A673 (cell line): ENCODE measurements around the gene TXNRD2. TPM values are rescaled to one million over a fixed set of nuclear protein-coding genes. Genes with fewer than 3 reads are reported as not detected.

ENCODE experiments used
- BruUV-seq: library from RNA; stranded (reverse); fragments of 400-500 nt; replicated peaks from 2 replicates; lab custom pipeline; 2021; lab: Mats Ljungman, UMichigan
- CTCF ChIA-PET: fragments of 300-600 bp; sonication (Branson Sonifier 250); formaldehyde crosslinking; loops from one replicate; lab custom pipeline; 2022; ENCODE audit warnings: antibody characterized with exemption; lab: Charles Lee
- POLR2A ChIA-PET: fragments of 300-600 bp; sonication (Branson Sonifier 250); formaldehyde crosslinking; loops from one replicate; lab custom pipeline; 2022; ENCODE audit warnings: antibody characterized with exemption; ENCODE audit not compliant: low non-redundant PET; lab: Charles Lee
- DNase-seq: peaks from one replicate; pipeline ENCODE4 v3.0.0-alpha.2; 2015; ENCODE audit warnings: low spot score
- H3K27ac ChIP-seq: fragments of 200-600 bp; sonication (generic); 2 replicates; pipeline ENCODE4 v1.5.1; 2016; ENCODE audit warnings: mixed run types, low read depth, mild to moderate bottlenecking, mixed read lengths, antibody characterized with exemption, low read length; ENCODE audit not compliant: poor library complexity, severe bottlenecking
- H3K27me3 ChIP-seq: fragments of 200-600 bp; sonication (generic); replicated peaks from 2 replicates; pipeline ENCODE4 v1.6.1; 2017; ENCODE audit warnings: mixed run types, low read depth, mild to moderate bottlenecking, mixed read lengths, antibody characterized with exemption, low read length; ENCODE audit not compliant: insufficient read depth, poor library complexity
- H3K36me3 ChIP-seq: fragments of 200-600 bp; sonication (generic); 2 replicates; pipeline ENCODE4 v1.6.1; 2016; ENCODE audit warnings: mixed run types, mild to moderate bottlenecking, mixed read lengths, antibody characterized with exemption, low read length; ENCODE audit not compliant: insufficient read depth, poor library complexity, severe bottlenecking
- H3K4me1 ChIP-seq: fragments of 200-600 bp; sonication (generic); 2 replicates; pipeline ENCODE4 v1.6.1; 2017; ENCODE audit warnings: mixed run types, mild to moderate bottlenecking, mixed read lengths, antibody characterized with exemption, low read length; ENCODE audit not compliant: insufficient read depth, poor library complexity, severe bottlenecking
- H3K4me3 ChIP-seq: fragments of 200-600 bp; sonication (generic); 2 replicates; pipeline ENCODE4 v1.5.1; 2016; ENCODE audit warnings: low read depth, mixed run types, mild to moderate bottlenecking, mixed read lengths, low read length; ENCODE audit not compliant: poor library complexity, severe bottlenecking
- H3K9me3 ChIP-seq: fragments of 200-600 bp; sonication (generic); 2 replicates; pipeline ENCODE4 v1.6.1; 2016; ENCODE audit warnings: mixed run types, low read depth, mild to moderate bottlenecking, mixed read lengths, antibody characterized with exemption, low read length; ENCODE audit not compliant: poor library complexity, severe bottlenecking
- CTCF ChIP-seq: fragments of 300-800, 200-600 bp; sonication (generic); conservative IDR thresholded peaks from 2 replicates; pipeline ENCODE4 v1.5.1; 2017; ENCODE audit warnings: low read depth, mild to moderate bottlenecking, antibody characterized with exemption, low read length, moderate library complexity, mixed read lengths
- EZH2 ChIP-seq: fragments of 200-600 bp; sonication (generic); IDR thresholded peaks from 2 replicates; pipeline ENCODE4 v1.6.1; 2017; ENCODE audit warnings: borderline replicate concordance, low read depth, mild to moderate bottlenecking, mixed read lengths, antibody characterized with exemption, low read length; ENCODE audit not compliant: poor library complexity, severe bottlenecking
- intact Hi-C: fragments of 100-400 bp; cut with micrococcal nuclease; formaldehyde crosslinking; loops from one replicate; pipeline ENCODE4 v1.10.0; 2022; ENCODE audit not compliant: unreplicated experiment
- total RNA-seq: library from RNA; stranded (reverse); gene quantifications from 2 replicates; pipeline ENCODE4 v1.2.3, GENCODE V29; 2021

TXNRD2 gene
- total RNA-seq, 1 experiment from 2014 or later = 32.6 TPM

- Histone ChIP-seq H3K36me3 (no peaks in the 10 kb centered on the region), H3K4me1 (peaks cover 34% of the 10 kb centered on the region), H3K4me3 (peak overlapping the region; percentile 81), H3K9me3 (no peaks in the 10 kb centered on the region), H3K27me3 (no peaks in the 10 kb centered on the region), H3K27ac (peak overlapping the region; percentile 98)
- POLR2A ChIA-PET = no interaction called here
- CTCF ChIA-PET = interaction anchor here (2.9 kb wide), 1 partner anchor 212 kb away, joined by 22 read pairs; no protein-coding TSS in a partner anchor
- TF ChIP-seq EZH2 (no peak), CTCF (no peak)
- intact Hi-C loops = no loop called here
- TSS peak; percentile 43 for BruUV-seq
- DNase-seq = peak; percentile 59
Measured at GRCh38 chr22:19942157-19943081, 801 bp upstream of the TXNRD2 start.

GRCh38 chr22:19940536-19941364, 868 bp downstream of the TXNRD2 start:
- intact Hi-C loops = no loop called here
- H3K4me3 ChIP-seq = peak overlapping the region; percentile 81
- peak overlapping the region; percentile 98 for H3K27ac ChIP-seq
- TF ChIP-seq EZH2 (no peak), CTCF (no peak)
- POLR2A ChIA-PET = interaction anchor here (0.5 to 1.0 kb wide), 2 partner anchors 32 to 192 kb away, joined by 3 read pairs; no protein-coding TSS in a partner anchor
- DNase-seq = no peak
- H3K36me3 ChIP-seq = no peaks in the 10 kb centered on the region
- BruUV-seq = no TSS peak
- H3K27me3 ChIP-seq = no peaks in the 10 kb centered on the region
- CTCF ChIA-PET = interaction anchor here (0.5 to 2.9 kb wide), 2 partner anchors 11 to 210 kb away, joined by 4 to 22 read pairs; no protein-coding TSS in a partner anchor
- peaks cover 29% of the 10 kb centered on the region for H3K4me1 ChIP-seq
- no peaks in the 10 kb centered on the region for H3K9me3 ChIP-seq

DNA sequence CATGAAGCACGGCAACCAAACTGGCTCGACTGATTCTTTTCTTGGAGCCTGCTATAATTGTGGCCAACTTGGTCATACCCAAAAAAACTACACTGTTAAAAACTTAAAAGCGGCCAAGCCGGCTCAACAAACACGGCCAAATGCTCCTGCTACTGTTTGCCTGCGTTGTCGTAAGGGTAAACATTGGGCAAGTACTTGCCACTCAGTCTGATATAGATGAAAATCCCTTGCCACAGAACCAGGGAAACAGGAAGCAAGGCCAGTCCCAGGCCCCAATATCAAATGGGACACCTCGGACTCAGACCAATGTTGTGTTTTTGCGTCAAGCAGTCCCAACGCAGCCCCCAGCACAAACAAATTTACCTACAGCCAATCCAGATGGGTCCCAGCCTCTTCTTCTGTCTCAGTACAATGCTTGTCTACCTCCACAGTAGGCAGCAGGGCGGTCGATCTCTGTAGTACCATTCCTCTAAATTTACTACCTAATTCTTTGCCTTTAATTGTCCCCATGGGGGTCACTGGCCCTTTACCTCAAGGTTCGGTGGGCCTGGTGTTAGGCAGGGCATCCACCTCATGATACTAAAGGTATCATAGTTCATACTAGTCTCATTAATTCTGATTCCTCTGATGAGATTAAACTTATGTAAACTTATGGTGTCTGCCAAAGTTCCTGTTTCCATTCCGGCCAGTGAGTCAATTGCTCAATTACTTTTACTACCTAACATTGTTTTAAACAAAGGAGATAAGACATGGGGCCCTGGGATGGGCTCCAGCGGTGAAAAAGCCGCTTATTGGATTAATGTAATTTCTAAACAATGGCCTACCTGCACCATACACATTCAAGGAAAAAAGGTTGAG, 3.8 kb downstream of the TXNRD2 start:
- H3K27ac ChIP-seq = no peak overlapping the region
- DNase-seq = no peak
- POLR2A ChIA-PET = no interaction called here
- H3K9me3 ChIP-seq = no peaks in the 10 kb centered on the region
- no peaks in the 10 kb centered on the region for H3K36me3 ChIP-seq
- H3K27me3 ChIP-seq = no peaks in the 10 kb centered on the region
- peaks cover 14% of the 10 kb centered on the region for H3K4me1 ChIP-seq
- intact Hi-C loops = no loop called here
- CTCF ChIA-PET = no interaction called here
- TF ChIP-seq CTCF = no peak
- TF ChIP-seq EZH2 = no peak
- no TSS peak for BruUV-seq
- no peak overlapping the region for H3K4me3 ChIP-seq
